WTC11 (cell line): ENCODE results near the gene TSPAN18. TPM values are rescaled to one million over a fixed set of nuclear protein-coding genes. Genes with fewer than 3 reads are reported as not detected.

Experiments used
- ATAC-seq: fragments of 200-7000 bp; cut with Tn5 transposase; 2 replicates; pipeline ENCODE4 v1.10.0; 2021; ENCODE audit warnings: mild to moderate bottlenecking, moderate library complexity
- CTCF ChIA-PET: fragments of 300-600 bp; sonication (Branson Sonifier 250); formaldehyde crosslinking; loops from one replicate; lab custom pipeline; 2021; ENCODE audit warnings: antibody characterized with exemption; lab: Charles Lee
- POLR2A ChIA-PET: fragments of 350-600 bp; sonication (Branson Sonifier 250); formaldehyde crosslinking; loops from one replicate; lab custom pipeline; 2021; ENCODE audit warnings: antibody characterized with exemption; lab: Charles Lee
- DNase-seq: peaks from one replicate; pipeline ENCODE4 v3.0.0; 2021; ENCODE audit warnings: low spot score
- H3K27ac Mint-ChIP-seq: 2 replicates; pipeline ENCODE4 v1.8.0; 2021; ENCODE audit warnings: mixed read lengths
- H3K27me3 Mint-ChIP-seq: 2 replicates; pipeline ENCODE4 v1.8.0; 2021; ENCODE audit warnings: low read depth, mild to moderate bottlenecking, moderate library complexity, mixed read lengths
- H3K36me3 Mint-ChIP-seq: 2 replicates; pipeline ENCODE4 v1.8.0; 2021; ENCODE audit warnings: mixed read lengths
- H3K4me1 Mint-ChIP-seq: 2 replicates; pipeline ENCODE4 v1.8.0; 2022; ENCODE audit warnings: mixed read lengths
- H3K4me3 Mint-ChIP-seq: 2 replicates; pipeline ENCODE4 v1.8.0; 2021; ENCODE audit warnings: mild to moderate bottlenecking, moderate library complexity, mixed read lengths
- H3K9me3 Mint-ChIP-seq: 2 replicates; pipeline ENCODE4 v1.8.0; 2021; ENCODE audit warnings: mixed read lengths
- CREB1 ChIP-seq: sonication (generic); formaldehyde crosslinking; IDR thresholded peaks from 2 replicates; pipeline ENCODE4 v1.8.0; 2023; ENCODE audit warnings: mild to moderate bottlenecking, missing genetic modification reagents
- GRHL2 ChIP-seq: fragments of 250-450 bp; sonication (Bioruptor Pico); IDR thresholded peaks from 2 replicates; pipeline ENCODE4 v1.8.0; 2022; ENCODE audit warnings: mild to moderate bottlenecking, moderate library complexity; ENCODE audit not compliant: insufficient replicate concordance, severe bottlenecking
- GTF2I ChIP-seq: fragments of 250-450 bp; sonication (Bioruptor Pico); conservative IDR thresholded peaks from 2 replicates; pipeline ENCODE4 v1.4.0; 2021; ENCODE audit warnings: mild to moderate bottlenecking
- HMGA2 ChIP-seq: fragments of 250-450 bp; sonication (Bioruptor Pico); IDR thresholded peaks from 2 replicates; pipeline ENCODE4 v1.4.0; 2021; ENCODE audit warnings: mild to moderate bottlenecking, moderate library complexity
- NR2C2 ChIP-seq: sonication (generic); formaldehyde crosslinking; IDR thresholded peaks from 2 replicates; pipeline ENCODE4 v1.8.0; 2022; ENCODE audit warnings: mild to moderate bottlenecking, missing genetic modification reagents
- SMAD4 ChIP-seq: sonication (generic); formaldehyde crosslinking; IDR thresholded peaks from 2 replicates; pipeline ENCODE4 v1.8.0; 2022; ENCODE audit warnings: mild to moderate bottlenecking, missing genetic modification reagents
- SOX15 ChIP-seq: fragments of 250-450 bp; sonication (Bioruptor Pico); IDR thresholded peaks from 2 replicates; pipeline ENCODE4 v1.9.0; 2021; ENCODE audit warnings: mild to moderate bottlenecking
- SP1 ChIP-seq: sonication (generic); formaldehyde crosslinking; conservative IDR thresholded peaks from 2 replicates; pipeline ENCODE4 v1.8.1; 2022; ENCODE audit warnings: missing genetic modification reagents
- TEAD1 ChIP-seq: sonication (generic); formaldehyde crosslinking; IDR thresholded peaks from 2 replicates; pipeline ENCODE4 v1.8.0; 2022; ENCODE audit warnings: mild to moderate bottlenecking, missing genetic modification reagents
- ZNF121 ChIP-seq: sonication (generic); formaldehyde crosslinking; IDR thresholded peaks from 2 replicates; pipeline ENCODE4 v1.8.0; 2023; ENCODE audit warnings: missing genetic modification reagents
- ZNF317 ChIP-seq: sonication (generic); formaldehyde crosslinking; IDR thresholded peaks from 2 replicates; pipeline ENCODE4 v1.8.1; 2023; ENCODE audit warnings: low read depth, mild to moderate bottlenecking, moderate library complexity, missing genetic modification reagents, borderline replicate concordance
- ZNF396 ChIP-seq: fragments of 250-450 bp; sonication (Bioruptor Pico); IDR thresholded peaks from 2 replicates; pipeline ENCODE4 v1.8.0; 2021; ENCODE audit warnings: mild to moderate bottlenecking, moderate library complexity, borderline replicate concordance
- total RNA-seq: library from RNA; stranded (reverse); gene quantifications from 3 replicates; pipeline ENCODE4 v1.2.3, GENCODE V29; 2021
- TF ChIP-seq, protein P1 (sequence below): sonication (generic); formaldehyde crosslinking; IDR thresholded peaks from 2 replicates; pipeline ENCODE4 v1.8.0; 2022; ENCODE audit warnings: mild to moderate bottlenecking, missing genetic modification reagents
- TF ChIP-seq, protein P2 (sequence below): sonication (generic); formaldehyde crosslinking; IDR thresholded peaks from 2 replicates; pipeline ENCODE4 v1.8.0; 2023; ENCODE audit warnings: mild to moderate bottlenecking, missing genetic modification reagents
- TF ChIP-seq, protein P3 (sequence below): sonication (generic); formaldehyde crosslinking; IDR thresholded peaks from 2 replicates; pipeline ENCODE4 v1.8.1; 2022; ENCODE audit warnings: missing genetic modification reagents, borderline replicate concordance
- TF ChIP-seq, protein P4 (sequence below): fragments of 250-450 bp; sonication (Bioruptor Pico); IDR thresholded peaks from 2 replicates; pipeline ENCODE4 v1.9.0; 2021; ENCODE audit warnings: mild to moderate bottlenecking
- TF ChIP-seq, protein P5 (sequence below): sonication (generic); formaldehyde crosslinking; IDR thresholded peaks from 2 replicates; pipeline ENCODE4 v1.8.1; 2023; ENCODE audit warnings: mild to moderate bottlenecking, missing genetic modification reagents

The TSPAN18 gene
- total RNA-seq, 1 experiment from 2014 or later: 44.7 TPM

DNA sequence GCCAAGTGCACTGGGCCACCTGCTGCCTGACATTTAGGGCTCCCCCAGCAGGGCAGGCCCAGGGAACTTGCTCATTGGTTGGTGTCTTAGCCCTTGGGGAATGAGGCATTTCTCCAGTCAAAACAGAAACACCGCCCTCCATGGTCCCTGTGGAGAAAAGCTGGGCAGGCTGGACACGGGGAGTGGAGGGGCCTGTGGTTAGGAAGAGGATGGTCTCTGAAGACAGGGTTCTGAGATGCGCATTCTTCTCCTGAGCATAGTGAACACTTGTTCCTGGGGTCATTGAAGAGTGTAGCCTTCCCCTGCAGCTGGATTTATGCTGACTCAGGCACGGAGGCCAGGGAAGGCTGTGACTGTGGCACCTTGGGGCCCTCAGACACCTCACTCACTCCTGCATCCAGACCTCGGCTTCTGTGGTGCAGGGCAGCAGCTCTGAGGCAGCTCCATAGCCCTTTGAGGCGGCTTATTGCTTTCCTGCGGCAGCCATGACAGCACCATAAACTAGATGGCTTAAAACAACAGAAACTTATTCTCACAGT, 8.2 kb downstream of the TSPAN18 start (continued):
- no peak for TF ChIP-seq GTF2I
- TF ChIP-seq, all 79 proteins: peak for 0

DNA sequence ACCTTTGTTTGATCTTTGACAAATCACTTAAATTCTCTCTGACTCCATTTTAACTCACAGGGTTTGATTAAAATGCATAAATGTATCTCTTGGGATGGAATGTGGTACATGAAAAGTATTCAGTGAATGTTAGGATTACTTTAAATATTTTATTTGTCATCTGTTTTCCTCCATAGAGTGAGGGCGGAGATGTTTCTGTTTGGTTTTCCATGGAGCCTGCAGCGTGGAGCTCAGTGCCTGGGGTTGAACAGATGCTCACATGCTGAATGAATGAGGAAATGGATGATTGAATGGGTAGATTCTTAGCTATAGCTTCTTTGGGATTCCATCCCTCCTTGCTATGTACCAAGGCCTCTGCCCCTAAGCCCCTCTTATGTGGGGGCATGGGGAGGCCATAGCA, 10.0 kb downstream of the TSPAN18 start:
- no peak for DNase-seq
- H3K36me3 Mint-ChIP-seq: peaks cover 8% of the 10 kb centered on the region
- H3K4me1 Mint-ChIP-seq: peaks cover 95% of the 10 kb centered on the region
- CTCF ChIA-PET: interaction anchor here (1.1 to 1.3 kb wide), 2 partner anchors 9 to 87 kb away, joined by 3 to 5 read pairs; no protein-coding TSS in a partner anchor
- POLR2A ChIA-PET: no interaction called here
- H3K27me3 Mint-ChIP-seq: peaks cover 22% of the 10 kb centered on the region
- H3K4me3 Mint-ChIP-seq: no peak overlapping the region
- peaks cover 7% of the 10 kb centered on the region; the same call in 1 of the 2 replicates for H3K9me3 Mint-ChIP-seq
- no peak overlapping the region for H3K27ac Mint-ChIP-seq
- ATAC-seq: no peak
- TF ChIP-seq, protein P1, sequence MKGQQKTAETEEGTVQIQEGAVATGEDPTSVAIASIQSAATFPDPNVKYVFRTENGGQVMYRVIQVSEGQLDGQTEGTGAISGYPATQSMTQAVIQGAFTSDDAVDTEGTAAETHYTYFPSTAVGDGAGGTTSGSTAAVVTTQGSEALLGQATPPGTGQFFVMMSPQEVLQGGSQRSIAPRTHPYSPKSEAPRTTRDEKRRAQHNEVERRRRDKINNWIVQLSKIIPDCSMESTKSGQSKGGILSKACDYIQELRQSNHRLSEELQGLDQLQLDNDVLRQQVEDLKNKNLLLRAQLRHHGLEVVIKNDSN (CRISPR knock-in tag): no peak

DNA sequence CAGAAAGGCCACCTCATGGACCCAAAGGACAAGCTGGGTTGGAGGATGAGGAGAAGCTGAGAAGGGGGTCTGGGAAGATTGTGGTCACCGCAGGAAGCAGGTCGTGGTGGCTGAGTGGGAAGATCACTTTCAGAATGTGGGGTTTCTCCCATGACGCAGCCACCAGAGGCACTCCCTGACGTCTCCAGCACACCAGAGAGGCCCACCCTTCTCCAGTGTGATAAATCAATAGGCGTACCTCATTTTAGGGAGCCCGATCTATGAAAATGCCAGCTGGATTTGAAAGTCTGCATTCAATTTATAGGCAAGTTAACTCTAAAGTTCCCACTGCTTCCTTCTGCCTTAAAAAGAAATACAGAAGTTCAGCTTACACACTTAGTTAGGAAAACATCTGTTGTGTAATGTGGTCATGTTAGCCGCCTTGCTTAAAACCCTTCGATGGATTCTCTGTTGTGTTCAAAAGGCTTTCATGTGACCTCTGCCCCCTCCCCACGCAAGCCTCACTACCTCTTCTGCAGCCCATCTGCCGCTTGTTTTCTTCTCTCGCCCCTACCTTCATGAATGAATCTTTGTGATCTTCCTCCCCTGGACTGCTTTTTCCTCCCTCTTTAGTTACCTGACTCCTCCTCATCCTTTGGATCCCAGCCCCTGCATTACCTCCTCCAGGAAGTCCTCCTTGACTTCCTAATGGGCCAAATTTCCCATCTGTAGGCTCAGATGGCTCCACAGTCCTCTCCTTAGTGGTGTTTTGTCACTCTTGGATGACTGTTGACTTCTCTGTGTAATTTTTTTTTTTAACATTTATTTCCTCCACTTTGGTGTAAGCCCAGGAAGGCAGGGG, 10.7 kb downstream of the TSPAN18 start:
- H3K36me3 Mint-ChIP-seq: peaks cover 8% of the 10 kb centered on the region
- H3K27me3 Mint-ChIP-seq: peaks cover 15% of the 10 kb centered on the region
- H3K9me3 Mint-ChIP-seq: peaks cover 5% of the 10 kb centered on the region; the same call in 1 of the 2 replicates
- H3K4me1 Mint-ChIP-seq: peaks cover 94% of the 10 kb centered on the region
- DNase-seq: no peak
- H3K27ac Mint-ChIP-seq: no peak overlapping the region
- ChIA-PET CTCF (interaction anchor here (1.3 kb wide), 1 partner anchor 86 kb away, joined by 5 read pairs; no protein-coding TSS in a partner anchor), POLR2A (interaction anchor here (1.0 kb wide), 1 partner anchor 18 kb away, joined by 3 read pairs; no protein-coding TSS in a partner anchor)
- H3K4me3 Mint-ChIP-seq: no peak overlapping the region
- ATAC-seq: no peak
- TF ChIP-seq, protein P2, sequence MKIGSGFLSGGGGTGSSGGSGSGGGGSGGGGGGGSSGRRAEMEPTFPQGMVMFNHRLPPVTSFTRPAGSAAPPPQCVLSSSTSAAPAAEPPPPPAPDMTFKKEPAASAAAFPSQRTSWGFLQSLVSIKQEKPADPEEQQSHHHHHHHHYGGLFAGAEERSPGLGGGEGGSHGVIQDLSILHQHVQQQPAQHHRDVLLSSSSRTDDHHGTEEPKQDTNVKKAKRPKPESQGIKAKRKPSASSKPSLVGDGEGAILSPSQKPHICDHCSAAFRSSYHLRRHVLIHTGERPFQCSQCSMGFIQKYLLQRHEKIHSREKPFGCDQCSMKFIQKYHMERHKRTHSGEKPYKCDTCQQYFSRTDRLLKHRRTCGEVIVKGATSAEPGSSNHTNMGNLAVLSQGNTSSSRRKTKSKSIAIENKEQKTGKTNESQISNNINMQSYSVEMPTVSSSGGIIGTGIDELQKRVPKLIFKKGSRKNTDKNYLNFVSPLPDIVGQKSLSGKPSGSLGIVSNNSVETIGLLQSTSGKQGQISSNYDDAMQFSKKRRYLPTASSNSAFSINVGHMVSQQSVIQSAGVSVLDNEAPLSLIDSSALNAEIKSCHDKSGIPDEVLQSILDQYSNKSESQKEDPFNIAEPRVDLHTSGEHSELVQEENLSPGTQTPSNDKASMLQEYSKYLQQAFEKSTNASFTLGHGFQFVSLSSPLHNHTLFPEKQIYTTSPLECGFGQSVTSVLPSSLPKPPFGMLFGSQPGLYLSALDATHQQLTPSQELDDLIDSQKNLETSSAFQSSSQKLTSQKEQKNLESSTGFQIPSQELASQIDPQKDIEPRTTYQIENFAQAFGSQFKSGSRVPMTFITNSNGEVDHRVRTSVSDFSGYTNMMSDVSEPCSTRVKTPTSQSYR (CRISPR knock-in tag): no peak
- no peak for TF ChIP-seq ZNF317 (CRISPR knock-in tag)
- TF ChIP-seq TEAD1 (CRISPR knock-in tag): no peak
- TF ChIP-seq, protein P3, sequence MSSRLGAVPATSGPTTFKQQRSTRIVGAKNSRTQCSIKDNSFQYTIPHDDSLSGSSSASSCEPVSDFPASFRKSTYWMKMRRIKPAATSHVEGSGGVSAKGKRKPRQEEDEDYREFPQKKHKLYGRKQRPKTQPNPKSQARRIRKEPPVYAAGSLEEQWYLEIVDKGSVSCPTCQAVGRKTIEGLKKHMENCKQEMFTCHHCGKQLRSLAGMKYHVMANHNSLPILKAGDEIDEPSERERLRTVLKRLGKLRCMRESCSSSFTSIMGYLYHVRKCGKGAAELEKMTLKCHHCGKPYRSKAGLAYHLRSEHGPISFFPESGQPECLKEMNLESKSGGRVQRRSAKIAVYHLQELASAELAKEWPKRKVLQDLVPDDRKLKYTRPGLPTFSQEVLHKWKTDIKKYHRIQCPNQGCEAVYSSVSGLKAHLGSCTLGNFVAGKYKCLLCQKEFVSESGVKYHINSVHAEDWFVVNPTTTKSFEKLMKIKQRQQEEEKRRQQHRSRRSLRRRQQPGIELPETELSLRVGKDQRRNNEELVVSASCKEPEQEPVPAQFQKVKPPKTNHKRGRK: no peak
- no peak for TF ChIP-seq CREB1 (CRISPR knock-in tag)
- no peak for TF ChIP-seq SOX15
- TF ChIP-seq SP1: no peak
- TF ChIP-seq NR2C2: no peak

DNA sequence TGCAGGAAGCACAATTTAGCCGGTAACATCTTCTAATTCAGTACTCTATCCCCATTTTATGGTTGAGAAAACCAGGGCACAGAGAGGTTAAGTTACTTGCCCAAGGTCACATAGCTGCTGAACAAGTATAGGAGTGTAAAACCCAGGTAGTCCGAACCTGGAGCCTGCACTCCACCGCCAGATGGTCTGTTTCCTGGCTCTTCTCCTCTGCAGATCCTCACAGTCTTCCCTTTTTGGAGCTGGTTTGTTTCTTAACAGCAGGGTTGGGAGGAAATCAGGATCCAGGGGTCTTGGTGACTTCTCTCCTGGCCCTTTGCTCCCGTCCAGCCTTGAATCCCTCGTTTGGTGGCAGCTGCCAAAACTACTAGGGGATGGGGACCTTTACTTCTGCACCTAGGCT, 12.0 kb downstream of the TSPAN18 start:
- no peaks in the 10 kb centered on the region for H3K9me3 Mint-ChIP-seq
- DNase-seq (no peak), ATAC-seq (no peak)
- H3K4me1 Mint-ChIP-seq: peaks cover 94% of the 10 kb centered on the region
- ChIA-PET CTCF (interaction anchor here (3.1 kb wide), 1 partner anchor 172 kb away, joined by 17 read pairs; no protein-coding TSS in a partner anchor), POLR2A (no interaction called here)
- H3K36me3 Mint-ChIP-seq: peaks cover 4% of the 10 kb centered on the region
- H3K27me3 Mint-ChIP-seq: peaks cover 5% of the 10 kb centered on the region
- no peak overlapping the region for H3K4me3 Mint-ChIP-seq
- H3K27ac Mint-ChIP-seq: no peak overlapping the region
- TF ChIP-seq SMAD4 (CRISPR knock-in tag) (no peak), ZNF121 (no peak), GRHL2 (no peak), ZNF396 (CRISPR knock-in tag) (no peak), HMGA2 (CRISPR knock-in tag) (no peak)
- TF ChIP-seq, protein P4, sequence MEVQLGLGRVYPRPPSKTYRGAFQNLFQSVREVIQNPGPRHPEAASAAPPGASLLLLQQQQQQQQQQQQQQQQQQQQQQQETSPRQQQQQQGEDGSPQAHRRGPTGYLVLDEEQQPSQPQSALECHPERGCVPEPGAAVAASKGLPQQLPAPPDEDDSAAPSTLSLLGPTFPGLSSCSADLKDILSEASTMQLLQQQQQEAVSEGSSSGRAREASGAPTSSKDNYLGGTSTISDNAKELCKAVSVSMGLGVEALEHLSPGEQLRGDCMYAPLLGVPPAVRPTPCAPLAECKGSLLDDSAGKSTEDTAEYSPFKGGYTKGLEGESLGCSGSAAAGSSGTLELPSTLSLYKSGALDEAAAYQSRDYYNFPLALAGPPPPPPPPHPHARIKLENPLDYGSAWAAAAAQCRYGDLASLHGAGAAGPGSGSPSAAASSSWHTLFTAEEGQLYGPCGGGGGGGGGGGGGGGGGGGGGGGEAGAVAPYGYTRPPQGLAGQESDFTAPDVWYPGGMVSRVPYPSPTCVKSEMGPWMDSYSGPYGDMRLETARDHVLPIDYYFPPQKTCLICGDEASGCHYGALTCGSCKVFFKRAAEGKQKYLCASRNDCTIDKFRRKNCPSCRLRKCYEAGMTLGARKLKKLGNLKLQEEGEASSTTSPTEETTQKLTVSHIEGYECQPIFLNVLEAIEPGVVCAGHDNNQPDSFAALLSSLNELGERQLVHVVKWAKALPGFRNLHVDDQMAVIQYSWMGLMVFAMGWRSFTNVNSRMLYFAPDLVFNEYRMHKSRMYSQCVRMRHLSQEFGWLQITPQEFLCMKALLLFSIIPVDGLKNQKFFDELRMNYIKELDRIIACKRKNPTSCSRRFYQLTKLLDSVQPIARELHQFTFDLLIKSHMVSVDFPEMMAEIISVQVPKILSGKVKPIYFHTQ (CRISPR knock-in tag): no peak
- TF ChIP-seq, protein P5, sequence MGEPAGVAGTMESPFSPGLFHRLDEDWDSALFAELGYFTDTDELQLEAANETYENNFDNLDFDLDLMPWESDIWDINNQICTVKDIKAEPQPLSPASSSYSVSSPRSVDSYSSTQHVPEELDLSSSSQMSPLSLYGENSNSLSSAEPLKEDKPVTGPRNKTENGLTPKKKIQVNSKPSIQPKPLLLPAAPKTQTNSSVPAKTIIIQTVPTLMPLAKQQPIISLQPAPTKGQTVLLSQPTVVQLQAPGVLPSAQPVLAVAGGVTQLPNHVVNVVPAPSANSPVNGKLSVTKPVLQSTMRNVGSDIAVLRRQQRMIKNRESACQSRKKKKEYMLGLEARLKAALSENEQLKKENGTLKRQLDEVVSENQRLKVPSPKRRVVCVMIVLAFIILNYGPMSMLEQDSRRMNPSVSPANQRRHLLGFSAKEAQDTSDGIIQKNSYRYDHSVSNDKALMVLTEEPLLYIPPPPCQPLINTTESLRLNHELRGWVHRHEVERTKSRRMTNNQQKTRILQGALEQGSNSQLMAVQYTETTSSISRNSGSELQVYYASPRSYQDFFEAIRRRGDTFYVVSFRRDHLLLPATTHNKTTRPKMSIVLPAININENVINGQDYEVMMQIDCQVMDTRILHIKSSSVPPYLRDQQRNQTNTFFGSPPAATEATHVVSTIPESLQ (CRISPR knock-in tag): no peak
- TF ChIP-seq, protein P1 (CRISPR knock-in tag): no peak
